Fibroblast of lung (primary cell): ENCODE measurements around the gene TSPYL4.

Experiments
- CTCF ChIP-seq, 2 donors: IDR thresholded peaks in 1 of 2; conservative IDR thresholded peaks in 1 of 2; 1 replicate in 1 of 2; 2 replicates in 1 of 2; pipeline ENCODE4 v1.5.1; 2011 to 2012; ENCODE audit warnings: low read length in 2 of 2, control low read depth in 1 of 2, inconsistent platforms in 1 of 2, low read depth in 1 of 2, mild to moderate bottlenecking in 1 of 2
- EZH2 ChIP-seq: IDR thresholded peaks from 2 replicates; pipeline ENCODE4 v1.5.1; 2012; ENCODE audit warnings: low read length, control low read depth, mild to moderate bottlenecking; ENCODE audit errors: missing control alignments

DNA sequence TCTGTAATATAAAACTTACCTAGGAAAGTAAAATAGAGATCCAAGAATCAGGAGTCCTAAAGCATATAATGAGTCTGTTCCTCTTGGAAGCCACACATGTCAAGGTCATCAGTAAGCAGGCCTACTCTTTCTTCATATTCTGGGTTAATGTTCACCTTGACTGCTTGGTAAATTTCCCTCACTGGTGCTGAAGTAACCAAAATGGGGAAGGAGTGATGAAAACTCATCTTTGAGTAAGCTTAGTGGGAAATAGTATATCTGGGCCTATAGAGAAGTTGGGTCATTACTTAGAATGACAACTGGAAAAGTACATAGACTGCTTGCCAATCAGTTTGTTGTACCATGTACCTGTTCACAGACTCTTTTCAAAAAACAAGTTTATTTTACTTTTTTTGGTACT is 6.6 kb downstream of the TSPYL4 start:
- no peak for TF ChIP-seq EZH2
- TF ChIP-seq CTCF (conservative IDR thresholded peaks at IDR 0.05 in 1 of 2, IDR thresholded peaks at IDR 0.05 in 1 of 2; ENCODE audit: low read depth in 1 of 2, low read length in 2 of 2): no peak
